ENCODE data around the gene ZEB2.

The ZEB2 gene

GRCh38 chr2:144528108-144528507 lies 8.2 kb upstream of the ZEB2 start:
- DNase-seq (no peak), ATAC-seq (no peak)

GRCh38 chr2:144526831-144527230 lies 6.9 kb upstream of the ZEB2 start:
- ATAC-seq (no peak), DNase-seq (no peak)

DNA sequence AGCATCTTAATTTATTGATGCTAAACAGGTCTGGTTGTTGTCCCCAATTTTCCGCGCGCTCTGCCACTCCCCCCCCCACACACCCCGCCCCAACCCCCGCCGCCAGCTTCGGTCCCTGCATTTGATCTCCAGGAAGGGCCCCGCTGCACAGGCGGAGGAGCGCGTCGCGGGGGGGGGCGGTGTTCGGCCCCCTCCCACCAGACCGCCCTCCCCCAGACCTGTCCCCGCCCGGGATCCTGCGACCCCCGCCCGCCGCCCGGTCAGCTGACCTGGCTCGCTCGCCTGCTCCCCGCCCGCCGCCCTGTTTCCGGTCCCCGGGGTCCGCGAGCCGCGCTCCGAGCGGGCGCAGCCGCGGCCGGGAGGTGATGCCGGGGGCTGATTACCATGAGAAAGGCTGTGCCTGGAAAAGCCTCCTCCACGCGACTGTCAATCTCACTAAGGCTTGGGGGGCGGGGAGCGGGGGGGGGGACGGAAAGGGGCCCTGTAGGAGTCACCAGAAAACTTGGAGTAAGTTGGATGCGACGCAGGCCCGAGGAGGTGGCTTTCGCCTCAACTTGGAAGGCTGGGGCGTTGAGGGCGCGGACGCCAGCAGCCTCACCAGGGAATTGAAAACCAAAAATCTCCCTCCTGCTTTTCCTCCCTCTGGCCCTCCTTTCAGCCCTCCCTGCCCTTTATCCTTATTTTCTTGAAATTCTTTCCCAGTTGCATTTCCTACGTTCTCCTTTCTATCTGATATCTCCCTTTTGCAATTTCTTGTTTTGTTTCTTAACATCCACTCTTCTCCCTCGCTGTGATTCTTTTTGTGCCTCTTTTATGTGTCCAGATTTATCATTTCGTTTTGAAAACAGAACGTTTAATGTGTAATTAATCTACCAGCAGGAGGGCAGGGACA lies 4.4 kb upstream of the ZEB2 start:
- DNase-seq (peak; percentile 58), ATAC-seq (peak; percentile 47)

- no peak for DNase-seq
- ATAC-seq, result no peak
Measured at GRCh38 chr2:144523596-144524117, 3.7 kb upstream of the ZEB2 start.

DNA sequence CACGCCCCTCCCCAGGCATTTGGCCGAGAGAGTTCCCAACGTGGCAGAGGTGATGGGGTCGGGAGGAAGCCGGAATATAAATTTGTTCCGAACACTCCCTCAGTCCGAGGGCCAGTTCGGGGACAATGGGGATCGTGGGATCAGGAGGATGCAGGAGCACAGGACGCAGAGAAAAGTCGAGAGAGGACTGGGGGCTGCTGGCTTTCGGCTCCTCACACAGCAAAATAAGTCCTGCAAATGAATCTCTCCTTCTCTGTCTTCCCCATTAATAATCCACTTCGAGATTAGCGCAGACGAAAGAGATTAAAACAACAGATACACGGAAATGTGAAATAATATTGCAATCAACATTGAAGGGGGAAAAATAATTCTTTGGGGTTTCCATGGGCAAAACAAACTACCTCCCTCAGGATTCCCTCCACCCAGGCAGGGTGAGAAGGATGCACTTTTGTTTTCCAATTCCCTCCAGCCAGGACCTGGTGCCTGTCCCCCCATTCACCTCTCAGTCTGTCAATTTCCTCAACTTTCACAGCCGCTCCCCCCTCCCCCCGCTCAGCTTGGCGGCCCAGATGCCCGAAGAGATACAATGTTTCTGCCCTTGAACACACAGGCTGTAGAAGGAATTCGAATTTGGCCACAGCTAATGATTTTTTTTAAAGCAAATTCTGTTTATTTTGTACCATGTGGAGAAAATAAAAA lies 3.1 kb upstream of the ZEB2 start:
- peak; percentile 35 for DNase-seq
- no peak for ATAC-seq

DNA sequence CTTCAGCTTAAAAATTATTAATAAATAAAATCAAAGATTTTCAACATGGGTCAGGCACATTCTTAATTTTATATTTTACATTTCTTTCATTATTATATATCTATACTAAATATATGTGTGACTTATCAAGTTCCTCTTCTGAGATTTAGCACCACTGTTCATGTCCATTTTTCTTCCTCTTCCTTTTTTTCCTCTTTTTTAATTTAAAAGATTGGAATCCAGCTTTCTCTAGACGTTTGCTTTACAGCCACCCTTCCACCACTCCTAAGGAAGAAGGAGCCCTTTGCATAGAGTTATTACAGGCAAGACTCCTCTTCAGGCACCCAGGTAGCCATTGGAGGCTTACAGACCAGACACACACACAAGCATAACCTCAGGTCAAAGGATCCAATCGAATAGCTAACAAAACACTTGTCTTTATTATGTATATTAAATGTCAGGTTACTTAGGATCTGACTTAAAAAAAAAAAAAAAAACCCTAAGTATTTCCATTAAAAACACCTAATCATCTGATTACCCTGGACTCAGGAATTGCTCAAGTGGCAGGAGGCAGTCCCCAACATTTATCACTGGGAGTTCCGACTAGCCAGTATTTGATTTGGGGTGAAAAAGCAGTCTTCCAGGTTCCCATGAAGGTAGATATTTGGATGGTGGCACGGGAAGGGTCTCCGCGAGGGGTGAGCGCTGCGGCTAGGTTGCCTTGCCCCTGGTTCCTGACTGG lies 2.4 kb upstream of the ZEB2 start:
- DNase-seq, result no peak
- no peak for ATAC-seq

DNA sequence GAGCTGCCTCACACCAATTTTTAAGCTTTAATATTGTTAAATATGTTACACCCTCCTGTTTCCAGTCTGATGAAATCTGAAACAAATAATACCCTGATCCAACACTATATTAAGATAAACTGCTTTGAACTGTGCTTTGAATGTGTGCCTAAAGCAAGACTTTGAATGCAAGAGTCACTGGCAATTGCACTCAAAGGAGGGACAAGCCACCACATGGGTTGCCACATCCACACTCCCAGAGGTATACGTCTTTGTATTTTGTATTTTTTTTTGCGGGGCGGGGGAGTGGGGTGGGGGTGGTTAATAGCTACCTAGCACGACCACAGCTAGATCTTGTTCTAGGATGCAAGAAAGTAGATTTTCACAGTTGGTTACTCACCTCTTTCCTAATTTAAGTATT lies 1.8 kb upstream of the ZEB2 start:
- no peak for DNase-seq
- ATAC-seq, result no peak

GRCh38 chr2:144520756-144521487 lies 1.0 kb upstream of the ZEB2 start:
- ATAC-seq, result no peak
- no peak for DNase-seq

GRCh38 chr2:144519597-144519933 lies 354 bp downstream of the ZEB2 start:
- ATAC-seq (no peak), DNase-seq (no peak)

- no peak for ATAC-seq
- no peak for DNase-seq
Measured at GRCh38 chr2:144518748-144519596, 947 bp downstream of the ZEB2 start.

DNA sequence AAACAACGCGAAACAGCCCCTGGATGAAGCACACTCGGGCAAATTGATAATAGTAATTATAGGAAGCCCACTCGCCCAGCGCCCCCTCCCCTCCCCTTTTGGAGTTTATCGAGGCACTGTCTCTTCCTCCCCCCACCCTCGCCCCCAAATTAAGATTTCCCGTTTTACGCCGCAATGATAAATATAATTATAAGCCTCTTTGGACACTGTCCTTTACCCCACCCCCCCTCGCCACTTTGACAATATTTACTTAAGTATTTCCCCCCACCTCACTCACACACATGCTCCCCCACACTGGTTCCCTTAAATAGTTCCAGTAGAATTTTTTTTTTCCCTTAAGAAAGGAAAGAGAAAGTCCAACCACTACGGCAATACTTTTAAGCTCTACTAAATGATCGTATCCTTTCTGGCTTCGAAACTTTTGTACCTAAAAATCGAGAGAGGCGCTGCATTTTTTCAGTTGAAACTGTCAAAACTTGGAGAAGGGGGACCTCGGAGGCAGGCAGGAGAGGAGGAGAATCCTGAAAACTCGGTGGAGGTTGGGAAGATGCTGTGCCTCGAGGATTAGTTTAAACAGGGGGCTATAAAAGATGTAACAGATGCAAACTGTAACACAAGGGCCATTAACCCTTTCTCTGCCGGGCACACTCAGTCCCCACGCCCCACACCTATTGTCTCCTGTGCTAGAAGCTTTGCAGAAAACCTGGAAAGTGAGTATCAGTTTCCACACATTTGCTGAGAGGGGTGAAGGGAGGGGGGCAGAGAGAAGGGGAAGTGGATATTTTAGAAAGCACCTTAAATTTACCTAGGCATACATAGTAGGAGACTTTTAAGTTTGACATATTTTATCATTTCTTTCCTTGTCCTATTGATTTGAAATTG lies 1.8 kb downstream of the ZEB2 start:
- DNase-seq, result peak; percentile 28

DNA sequence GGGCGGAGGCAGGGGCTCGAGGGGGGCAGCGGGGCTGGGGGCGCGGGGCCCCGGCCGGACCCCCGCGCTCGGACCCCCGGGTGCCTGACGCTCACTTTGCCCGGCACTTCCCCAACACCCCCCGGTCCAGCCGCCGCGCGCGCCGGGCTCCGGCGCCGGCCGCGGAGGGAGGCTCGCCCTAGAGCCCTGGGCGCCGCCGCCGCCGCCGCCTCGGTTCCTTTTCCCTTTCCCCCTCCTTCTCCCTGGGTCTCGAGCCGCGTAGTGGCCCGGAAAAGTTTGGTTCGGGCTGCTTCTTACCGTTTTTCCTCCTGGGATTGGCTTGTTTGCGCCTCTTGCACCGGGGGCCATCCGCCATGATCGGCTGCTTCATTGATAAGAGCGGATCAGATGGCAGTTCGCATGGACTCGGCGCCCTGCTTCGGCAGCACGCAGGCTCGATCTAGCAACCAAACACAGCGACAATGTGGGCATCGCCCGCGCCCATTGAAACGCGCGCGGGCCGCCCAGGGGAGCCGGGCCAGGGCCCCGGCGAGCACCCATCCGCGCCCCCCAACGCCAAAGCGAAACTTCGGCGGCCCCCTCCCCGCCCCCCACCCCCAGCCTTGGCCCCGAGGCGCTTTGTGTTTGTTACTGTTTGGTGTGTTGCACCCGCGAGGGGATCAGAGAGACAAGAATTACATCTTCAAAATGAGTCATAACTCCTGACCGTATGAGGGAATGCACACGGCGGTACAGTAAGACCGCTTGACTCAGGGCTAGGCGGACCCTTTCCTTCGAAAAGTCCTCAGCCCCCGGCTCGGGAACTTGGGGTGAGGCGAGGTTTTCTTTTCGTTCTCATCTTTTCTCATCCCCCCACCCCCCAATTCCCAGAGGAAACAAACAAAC lies 2.7 kb downstream of the ZEB2 start:
- ATAC-seq, result peak; percentile 83
- DNase-seq, result peak; percentile 65

More for the DNA sequence above, 1.8 kb downstream of the ZEB2 start:
- ATAC-seq, result no peak

DNA sequence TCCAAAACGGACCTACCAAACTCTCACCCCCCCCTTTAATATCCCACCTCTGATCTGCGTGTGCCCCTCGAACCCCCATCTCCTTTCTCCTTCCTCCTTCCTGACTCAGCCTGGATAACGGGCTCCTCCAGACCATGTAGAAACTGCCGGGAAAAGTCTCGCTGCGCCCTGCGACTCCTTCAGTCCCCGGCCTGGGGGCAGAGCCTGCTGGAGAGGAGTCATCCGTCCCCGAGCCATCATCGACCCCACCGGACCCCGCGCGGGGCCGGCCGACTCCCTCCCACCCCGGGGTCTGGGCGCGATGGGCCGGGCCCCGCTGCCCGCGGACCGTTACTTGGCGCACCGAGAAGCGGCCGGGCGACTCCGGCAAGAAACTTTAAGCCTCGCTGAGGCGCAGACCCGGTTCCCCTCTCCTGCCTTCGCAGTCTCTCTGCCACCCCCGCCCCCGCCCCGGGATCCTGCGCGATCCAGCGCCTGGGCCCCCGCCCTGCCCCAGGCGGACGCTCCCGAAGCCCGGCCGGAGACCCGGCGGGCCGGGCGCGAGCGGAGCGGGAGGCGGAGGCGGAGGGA lies 3.4 kb downstream of the ZEB2 start:
- ATAC-seq (peak; percentile 8), DNase-seq (peak; percentile 44)

GRCh38 chr2:144515696-144516410 lies 4.1 kb downstream of the ZEB2 start:
- ATAC-seq (peak; percentile 6), DNase-seq (peak; percentile 58)

- ATAC-seq, result no peak
- DNase-seq, result no peak
Measured at GRCh38 chr2:144515099-144515695, 4.7 kb downstream of the ZEB2 start.

DNA sequence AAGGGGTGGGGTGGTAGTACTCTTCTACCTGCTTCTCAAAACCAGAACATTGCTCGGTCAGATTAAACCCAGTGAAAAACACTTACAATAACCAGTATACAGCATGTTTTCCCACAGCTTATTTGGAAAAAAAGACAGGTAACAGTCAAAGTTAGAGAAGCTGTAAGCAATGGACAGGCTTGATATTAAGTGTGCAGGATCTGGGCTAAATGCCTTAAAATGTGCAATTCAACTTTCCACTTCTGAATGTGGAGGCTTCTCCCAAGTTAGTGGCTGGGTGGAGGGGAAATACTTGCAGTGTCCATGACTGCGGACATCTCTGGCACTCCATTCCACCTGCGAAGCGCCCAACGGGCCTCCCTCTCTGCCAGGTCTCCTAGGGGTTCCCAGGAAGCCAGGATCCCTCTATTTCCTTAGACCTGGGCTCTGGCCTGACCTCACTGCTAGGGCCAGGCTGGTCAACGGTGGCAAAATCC lies 5.3 kb downstream of the ZEB2 start:
- DNase-seq (no peak), ATAC-seq (no peak)

- ATAC-seq (no peak), DNase-seq (no peak)
Measured at GRCh38 chr2:144513388-144514101, 6.4 kb downstream of the ZEB2 start.

All from stimulated activated naive CD8-positive, alpha-beta T cell treated with anti-CD3 and anti-CD28 coated beads, Interleukin-15, Interleukin-2, amounts not matched to agents 100 U/mL and 50 U/mL, for 24 hours (primary cell).